OCI-LY1 (cell line): ENCODE measurements around the gene BMP15.

ENCODE experiments used
- H2AFZ ChIP-seq: fragments of 200-600 bp; sonication (generic), shearing (Covaris generic); 2 replicates; pipeline ENCODE4 v1.6.0; 2014; ENCODE audit warnings: antibody characterized with exemption, mild to moderate bottlenecking, low read length
- H3F3A ChIP-seq: fragments of 200-600 bp; sonication (generic), shearing (Covaris generic); 2 replicates; pipeline ENCODE4 v1.6.0; 2014; ENCODE audit warnings: mild to moderate bottlenecking, antibody characterized with exemption, low read length, moderate library complexity; ENCODE audit not compliant: insufficient read depth
- H3K27ac ChIP-seq: fragments of 200-600 bp; sonication (generic); 2 replicates; pipeline ENCODE4 v1.5.1; 2014; ENCODE audit warnings: low read length, mixed run types, mild to moderate bottlenecking, low read depth; ENCODE audit not compliant: poor library complexity, severe bottlenecking
- H3K27me3 ChIP-seq: fragments of 200-600 bp; sonication (generic); 2 replicates; pipeline ENCODE4 v1.6.0; 2014; ENCODE audit warnings: antibody characterized with exemption, mild to moderate bottlenecking, low read length, moderate library complexity; ENCODE audit not compliant: insufficient read depth
- H3K36me3 ChIP-seq: fragments of 200-600 bp; sonication (generic); 2 replicates; pipeline ENCODE4 v1.6.1; 2014; ENCODE audit warnings: mild to moderate bottlenecking, antibody characterized with exemption, low read length, moderate library complexity, mixed read lengths; ENCODE audit not compliant: insufficient read depth
- H3K4me1 ChIP-seq: fragments of 200-600 bp; sonication (generic); 2 replicates; pipeline ENCODE4 v1.5.1; 2014; ENCODE audit warnings: mild to moderate bottlenecking, low read length, moderate library complexity; ENCODE audit not compliant: insufficient read depth, severe bottlenecking
- H3K4me2 ChIP-seq: fragments of 200-600 bp; sonication (generic), shearing (Covaris generic); 2 replicates; pipeline ENCODE4 v1.6.1; 2014; ENCODE audit warnings: low read length
- H3K4me3 ChIP-seq: fragments of 200-600 bp; sonication (generic); 2 replicates; pipeline ENCODE4 v1.5.1; 2014; ENCODE audit warnings: low read length, low read depth, mild to moderate bottlenecking, mixed read lengths; ENCODE audit not compliant: poor library complexity, severe bottlenecking
- H3K79me2 ChIP-seq: fragments of 200-600 bp; shearing (Covaris generic); 2 replicates; pipeline ENCODE4 v1.6.1; 2016; ENCODE audit warnings: mixed run types, low read length, mixed read lengths; ENCODE audit not compliant: insufficient read depth
- H3K9ac ChIP-seq: fragments of 200-600 bp; sonication (generic), shearing (Covaris generic); 2 replicates; pipeline ENCODE4 v1.6.1; 2014; ENCODE audit warnings: mild to moderate bottlenecking, low read length, mixed read lengths
- H3K9me2 ChIP-seq: fragments of 200-600 bp; sonication (generic), shearing (Covaris generic); 2 replicates; pipeline ENCODE4 v1.6.1; 2014; ENCODE audit warnings: low read depth, mild to moderate bottlenecking, low read length, mixed read lengths
- H3K9me3 ChIP-seq: fragments of 200-600 bp; shearing (Covaris generic); 2 replicates; pipeline ENCODE4 v1.6.1; 2014; ENCODE audit warnings: low read length, mixed read lengths
- H4K20me1 ChIP-seq: fragments of 200-600 bp; sonication (generic), shearing (Covaris generic); 2 replicates; pipeline ENCODE4 v1.6.0; 2016; ENCODE audit warnings: mild to moderate bottlenecking, low read length; ENCODE audit not compliant: insufficient read depth
- EZH2 ChIP-seq: fragments of 200-600 bp; sonication (generic), shearing (Covaris generic); IDR thresholded peaks from 2 replicates; pipeline ENCODE4 v1.8.0; 2017; ENCODE audit warnings: borderline replicate concordance, mixed run types, mild to moderate bottlenecking, antibody characterized with exemption, low read length, moderate library complexity, mixed read lengths
- TF ChIP-seq, protein P1 (sequence below): fragments of 200-600 bp; sonication (generic), shearing (Covaris generic); IDR thresholded peaks from 2 replicates; pipeline ENCODE4 v1.5.1; 2017; ENCODE audit warnings: mild to moderate bottlenecking, antibody characterized with exemption, low read length, moderate library complexity, mixed read lengths

The BMP15 gene

DNA sequence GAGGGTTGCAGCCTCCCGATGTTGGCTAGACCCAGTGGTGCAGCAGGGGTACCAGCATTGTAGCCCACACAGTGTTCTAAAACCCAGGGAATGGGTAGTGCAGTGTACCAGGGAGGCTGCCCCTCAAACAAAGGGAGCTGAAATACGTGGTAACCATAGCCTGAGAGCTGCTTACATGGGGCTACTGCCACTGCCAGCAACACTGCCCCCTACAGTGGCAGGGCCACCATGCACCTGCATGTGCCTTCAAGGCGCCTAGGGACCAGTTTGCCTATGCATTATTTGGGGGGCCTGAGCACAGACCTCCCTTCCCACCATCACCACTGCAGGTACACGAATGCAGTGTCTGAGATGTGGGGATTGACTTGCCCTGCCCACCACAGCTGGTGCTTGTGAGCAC, 21.0 kb upstream of the BMP15 start:
- no peak overlapping the region for H3K4me3 ChIP-seq
- no peaks in the 10 kb centered on the region for H3K4me1 ChIP-seq
- no peaks in the 10 kb centered on the region for H3K9me3 ChIP-seq
- no peaks in the 10 kb centered on the region for H3K9me2 ChIP-seq
- H3K79me2 ChIP-seq: no peaks in the 10 kb centered on the region
- no peaks in the 10 kb centered on the region for H3K36me3 ChIP-seq
- H3F3A ChIP-seq: no peaks in the 10 kb centered on the region
- TF ChIP-seq, protein P1, sequence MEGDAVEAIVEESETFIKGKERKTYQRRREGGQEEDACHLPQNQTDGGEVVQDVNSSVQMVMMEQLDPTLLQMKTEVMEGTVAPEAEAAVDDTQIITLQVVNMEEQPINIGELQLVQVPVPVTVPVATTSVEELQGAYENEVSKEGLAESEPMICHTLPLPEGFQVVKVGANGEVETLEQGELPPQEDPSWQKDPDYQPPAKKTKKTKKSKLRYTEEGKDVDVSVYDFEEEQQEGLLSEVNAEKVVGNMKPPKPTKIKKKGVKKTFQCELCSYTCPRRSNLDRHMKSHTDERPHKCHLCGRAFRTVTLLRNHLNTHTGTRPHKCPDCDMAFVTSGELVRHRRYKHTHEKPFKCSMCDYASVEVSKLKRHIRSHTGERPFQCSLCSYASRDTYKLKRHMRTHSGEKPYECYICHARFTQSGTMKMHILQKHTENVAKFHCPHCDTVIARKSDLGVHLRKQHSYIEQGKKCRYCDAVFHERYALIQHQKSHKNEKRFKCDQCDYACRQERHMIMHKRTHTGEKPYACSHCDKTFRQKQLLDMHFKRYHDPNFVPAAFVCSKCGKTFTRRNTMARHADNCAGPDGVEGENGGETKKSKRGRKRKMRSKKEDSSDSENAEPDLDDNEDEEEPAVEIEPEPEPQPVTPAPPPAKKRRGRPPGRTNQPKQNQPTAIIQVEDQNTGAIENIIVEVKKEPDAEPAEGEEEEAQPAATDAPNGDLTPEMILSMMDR: no peak
- no peak for TF ChIP-seq EZH2
- no peak overlapping the region for H3K4me2 ChIP-seq
- H3K27me3 ChIP-seq: no peaks in the 10 kb centered on the region
- no peaks in the 10 kb centered on the region for H4K20me1 ChIP-seq
- H3K27ac ChIP-seq: no peak overlapping the region
- H2AFZ ChIP-seq: no peak overlapping the region
- H3K9ac ChIP-seq: no peak overlapping the region

DNA sequence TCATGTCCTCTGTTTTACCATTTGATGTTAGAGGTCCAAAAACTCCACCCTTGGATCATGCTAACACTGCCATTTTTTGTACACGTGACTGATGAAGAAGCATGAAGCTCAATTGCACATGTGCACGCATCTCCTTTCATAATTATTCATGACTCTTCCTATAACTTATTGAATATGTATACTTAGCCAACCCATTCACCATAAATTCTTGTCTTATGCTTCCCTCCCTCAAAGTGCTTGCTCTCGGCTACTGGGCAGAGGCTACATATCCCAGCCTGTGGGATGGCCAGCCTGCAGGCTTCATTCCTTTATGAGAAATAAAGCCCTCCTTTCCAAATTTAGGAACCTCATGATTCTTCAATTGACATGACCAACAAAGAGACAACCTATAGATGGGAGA, 17.5 kb upstream of the BMP15 start:
- H4K20me1 ChIP-seq: no peaks in the 10 kb centered on the region
- no peaks in the 10 kb centered on the region for H3K9me3 ChIP-seq
- H3K9me2 ChIP-seq: no peaks in the 10 kb centered on the region
- TF ChIP-seq, protein P1: no peak
- TF ChIP-seq EZH2: no peak
- no peak overlapping the region for H3K4me2 ChIP-seq
- H3K27ac ChIP-seq: no peak overlapping the region
- no peaks in the 10 kb centered on the region for H3K4me1 ChIP-seq
- H3K36me3 ChIP-seq: no peaks in the 10 kb centered on the region
- H3K4me3 ChIP-seq: no peak overlapping the region
- no peaks in the 10 kb centered on the region for H3F3A ChIP-seq
- H3K27me3 ChIP-seq: no peaks in the 10 kb centered on the region
- no peaks in the 10 kb centered on the region for H3K79me2 ChIP-seq
- no peak overlapping the region for H3K9ac ChIP-seq
- no peak overlapping the region for H2AFZ ChIP-seq

DNA sequence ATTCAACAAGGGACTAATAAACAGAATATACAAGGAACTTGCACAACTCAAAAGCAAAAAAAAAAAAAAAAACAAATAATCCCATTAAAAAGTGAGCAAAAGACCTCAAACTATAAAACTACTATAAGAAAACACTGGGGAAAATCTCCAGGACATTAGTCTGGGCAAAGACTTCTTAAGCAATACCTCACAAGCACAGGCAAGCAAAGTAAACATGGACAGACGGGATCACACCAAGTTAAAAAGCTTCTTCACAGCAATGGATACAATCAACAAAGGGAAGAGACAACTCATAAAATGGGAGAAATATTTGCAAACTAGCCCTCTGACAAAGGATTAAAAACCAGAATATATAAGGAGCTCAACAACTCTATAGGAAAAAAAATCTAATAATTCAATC, 17.1 kb upstream of the BMP15 start:
- H4K20me1 ChIP-seq: no peaks in the 10 kb centered on the region
- no peak for TF ChIP-seq EZH2
- TF ChIP-seq, protein P1: no peak
- no peaks in the 10 kb centered on the region for H3K9me2 ChIP-seq
- H3K4me2 ChIP-seq: no peak overlapping the region
- no peaks in the 10 kb centered on the region for H3K36me3 ChIP-seq
- no peak overlapping the region for H3K9ac ChIP-seq
- no peak overlapping the region for H2AFZ ChIP-seq
- H3K4me3 ChIP-seq: no peak overlapping the region
- no peaks in the 10 kb centered on the region for H3F3A ChIP-seq
- H3K9me3 ChIP-seq: no peaks in the 10 kb centered on the region
- no peaks in the 10 kb centered on the region for H3K79me2 ChIP-seq
- no peak overlapping the region for H3K27ac ChIP-seq
- no peaks in the 10 kb centered on the region for H3K4me1 ChIP-seq
- no peaks in the 10 kb centered on the region for H3K27me3 ChIP-seq
